Measurements from ENCODE around the gene RAD51B. TPM values are rescaled to one million over a fixed set of nuclear protein-coding genes. Genes with fewer than 3 reads are reported as not detected.

Gene RAD51B
- total RNA-seq, 2 donors from 2014 or later, result 9.3 to 12.1 TPM

DNA sequence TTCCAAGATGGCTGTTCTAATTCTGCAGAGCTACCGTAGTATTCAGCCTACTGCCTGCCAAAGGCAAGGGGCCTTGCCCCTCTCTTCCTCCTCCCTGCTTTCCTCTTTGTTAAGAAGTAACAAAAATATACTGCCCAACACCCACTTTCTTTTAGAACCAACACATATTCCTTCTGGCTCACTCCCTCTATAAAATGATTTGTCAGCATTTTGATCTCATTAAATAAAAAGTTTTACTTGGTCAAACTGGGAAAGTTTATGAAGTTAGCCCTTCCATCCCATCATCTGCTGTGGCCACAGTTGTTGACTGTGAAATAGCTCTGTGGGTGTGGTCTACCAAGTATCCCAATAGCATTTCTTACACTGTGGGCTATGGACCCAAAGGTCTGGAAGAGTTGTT is 500.9 kb downstream of the RAD51B start:
- TF ChIP-seq, protein P1, sequence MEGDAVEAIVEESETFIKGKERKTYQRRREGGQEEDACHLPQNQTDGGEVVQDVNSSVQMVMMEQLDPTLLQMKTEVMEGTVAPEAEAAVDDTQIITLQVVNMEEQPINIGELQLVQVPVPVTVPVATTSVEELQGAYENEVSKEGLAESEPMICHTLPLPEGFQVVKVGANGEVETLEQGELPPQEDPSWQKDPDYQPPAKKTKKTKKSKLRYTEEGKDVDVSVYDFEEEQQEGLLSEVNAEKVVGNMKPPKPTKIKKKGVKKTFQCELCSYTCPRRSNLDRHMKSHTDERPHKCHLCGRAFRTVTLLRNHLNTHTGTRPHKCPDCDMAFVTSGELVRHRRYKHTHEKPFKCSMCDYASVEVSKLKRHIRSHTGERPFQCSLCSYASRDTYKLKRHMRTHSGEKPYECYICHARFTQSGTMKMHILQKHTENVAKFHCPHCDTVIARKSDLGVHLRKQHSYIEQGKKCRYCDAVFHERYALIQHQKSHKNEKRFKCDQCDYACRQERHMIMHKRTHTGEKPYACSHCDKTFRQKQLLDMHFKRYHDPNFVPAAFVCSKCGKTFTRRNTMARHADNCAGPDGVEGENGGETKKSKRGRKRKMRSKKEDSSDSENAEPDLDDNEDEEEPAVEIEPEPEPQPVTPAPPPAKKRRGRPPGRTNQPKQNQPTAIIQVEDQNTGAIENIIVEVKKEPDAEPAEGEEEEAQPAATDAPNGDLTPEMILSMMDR (IDR thresholded peaks at IDR 0.05), result no peak
- no peak for ATAC-seq (ENCODE audit: insufficient number of reproducible peaks, low FRiP score, low read depth)
- Histone ChIP-seq H3K27ac (no peak overlapping the region), H3K27me3 (replicated peaks; ENCODE audit: insufficient read depth) (no peaks in the 10 kb centered on the region), H3K4me1 (ENCODE audit: control insufficient read depth in 1 of 2, low read depth in 2 of 2) (peaks cover 0 to 33% of the 10 kb centered on the region in 2 donors), H3K4me3 (no peak overlapping the region), H3K36me3 (no peaks in the 10 kb centered on the region), H3K9me3 (no peaks in the 10 kb centered on the region)
- DNase-seq (ENCODE audit: low spot score), result no peak

DNA sequence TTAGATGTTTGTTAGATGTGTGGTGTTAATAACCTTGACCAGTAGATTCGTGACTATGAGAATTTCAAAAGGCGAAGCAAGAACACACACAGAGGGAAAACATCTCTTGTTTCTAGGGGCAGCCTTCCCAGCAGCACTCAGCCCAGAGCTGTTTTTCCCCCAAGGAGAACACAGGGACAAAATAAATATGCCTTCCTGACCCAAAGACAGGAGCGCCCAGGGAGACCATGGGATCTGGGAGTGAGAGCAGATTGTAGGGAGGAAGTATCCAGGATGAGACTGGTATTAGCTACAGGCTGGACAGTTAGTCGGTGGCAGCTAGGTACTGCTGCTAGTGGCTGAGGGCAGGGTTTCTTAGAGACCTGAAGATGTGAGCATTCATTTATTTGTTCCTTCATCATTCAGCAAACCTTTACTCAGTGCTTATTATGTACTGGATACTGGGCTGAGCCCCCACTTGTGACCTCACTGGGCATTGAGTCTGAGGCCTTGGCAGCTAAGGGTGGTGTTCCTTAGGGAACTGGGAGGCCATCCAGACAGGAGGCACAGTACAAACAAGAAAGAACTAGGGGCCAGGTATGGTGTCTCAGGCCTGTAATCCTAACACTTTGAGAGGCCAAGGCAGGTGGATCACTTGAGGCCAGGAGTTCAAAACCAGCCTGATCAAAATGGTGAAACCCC is 503.5 kb downstream of the RAD51B start:
- no peaks in the 10 kb centered on the region for H3K36me3 ChIP-seq
- DNase-seq (ENCODE audit: low spot score) (no peak), ATAC-seq (ENCODE audit: insufficient number of reproducible peaks, low FRiP score, low read depth) (no peak)
- H3K4me3 ChIP-seq, result no peak overlapping the region
- H3K4me1 ChIP-seq (ENCODE audit: control insufficient read depth in 1 of 2, low read depth in 2 of 2), result peaks cover 3 to 33% of the 10 kb centered on the region in 2 donors
- H3K27me3 ChIP-seq (replicated peaks; ENCODE audit: insufficient read depth), result no peaks in the 10 kb centered on the region
- no peaks in the 10 kb centered on the region for H3K9me3 ChIP-seq
- TF ChIP-seq, protein P1 (IDR thresholded peaks at IDR 0.05), result no peak
- peak overlapping the region in 1 of 2 donors; percentile 69 for H3K27ac ChIP-seq

DNA sequence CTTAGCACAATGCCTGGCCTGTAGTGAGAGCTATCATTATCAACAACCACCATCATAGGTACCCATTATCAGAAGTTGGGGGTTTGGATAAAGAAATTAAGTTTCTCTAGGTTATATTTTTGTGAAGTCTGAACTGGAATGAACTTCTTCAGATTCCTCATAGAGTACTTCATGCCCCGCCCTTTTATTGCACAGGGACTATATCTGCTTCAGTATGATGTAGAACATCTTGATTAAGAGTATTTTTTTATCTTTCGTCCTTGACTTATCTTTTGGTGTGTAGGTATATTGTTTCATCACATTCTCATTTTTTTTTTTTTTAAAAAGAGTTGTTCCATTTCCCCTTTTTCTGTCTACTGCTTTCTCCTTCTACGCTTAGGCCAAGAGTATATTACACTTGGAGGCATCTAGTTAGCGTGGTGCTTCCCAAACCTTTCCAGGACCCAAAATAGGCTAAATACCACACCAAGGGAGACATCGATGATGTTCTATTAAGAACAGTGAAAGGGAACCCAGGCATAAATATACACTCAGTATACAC is 505.8 kb downstream of the RAD51B start:
- no peaks in the 10 kb centered on the region for H3K27me3 ChIP-seq (replicated peaks; ENCODE audit: insufficient read depth)
- H3K4me1 ChIP-seq (ENCODE audit: control insufficient read depth in 1 of 2, low read depth in 2 of 2), result peaks cover 3 to 16% of the 10 kb centered on the region in 2 donors
- H3K4me3 ChIP-seq, result no peak overlapping the region
- DNase-seq (ENCODE audit: low spot score) (no peak), ATAC-seq (ENCODE audit: insufficient number of reproducible peaks, low FRiP score, low read depth) (no peak)
- H3K36me3 ChIP-seq, result no peaks in the 10 kb centered on the region
- no peak overlapping the region for H3K27ac ChIP-seq
- H3K9me3 ChIP-seq, result no peaks in the 10 kb centered on the region
- TF ChIP-seq, protein P1 (IDR thresholded peaks at IDR 0.05), result no peak

DNA sequence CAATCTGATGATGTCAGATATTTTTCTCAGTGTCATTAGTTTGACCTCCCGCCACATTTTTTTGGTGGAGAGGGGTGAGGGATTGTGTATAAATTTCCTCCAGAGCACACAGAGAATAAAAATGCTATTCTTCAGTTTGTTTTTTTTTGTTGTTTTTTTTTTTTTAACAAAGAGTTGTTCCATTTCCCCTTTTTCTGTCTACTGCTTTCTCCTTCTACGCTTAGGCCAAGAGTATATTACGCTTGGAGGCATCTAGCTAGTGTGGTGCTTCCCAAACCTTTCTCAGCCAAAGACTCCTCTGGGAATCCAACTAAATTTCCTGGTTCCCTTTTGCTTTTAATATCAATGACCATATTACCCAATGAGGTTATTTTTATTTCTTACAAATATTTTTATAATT is 507.7 kb downstream of the RAD51B start:
- H3K4me1 ChIP-seq (ENCODE audit: control insufficient read depth in 1 of 2, low read depth in 2 of 2), result peaks cover 3 to 13% of the 10 kb centered on the region in 2 donors
- no peak for ATAC-seq (ENCODE audit: insufficient number of reproducible peaks, low FRiP score, low read depth)
- DNase-seq (ENCODE audit: low spot score), result no peak
- H3K4me3 ChIP-seq, result no peak overlapping the region
- H3K27ac ChIP-seq, result no peak overlapping the region
- no peaks in the 10 kb centered on the region for H3K27me3 ChIP-seq (replicated peaks; ENCODE audit: insufficient read depth)
- TF ChIP-seq, protein P1 (IDR thresholded peaks at IDR 0.05), result no peak
- H3K36me3 ChIP-seq, result no peaks in the 10 kb centered on the region
- H3K9me3 ChIP-seq, result no peaks in the 10 kb centered on the region

DNA sequence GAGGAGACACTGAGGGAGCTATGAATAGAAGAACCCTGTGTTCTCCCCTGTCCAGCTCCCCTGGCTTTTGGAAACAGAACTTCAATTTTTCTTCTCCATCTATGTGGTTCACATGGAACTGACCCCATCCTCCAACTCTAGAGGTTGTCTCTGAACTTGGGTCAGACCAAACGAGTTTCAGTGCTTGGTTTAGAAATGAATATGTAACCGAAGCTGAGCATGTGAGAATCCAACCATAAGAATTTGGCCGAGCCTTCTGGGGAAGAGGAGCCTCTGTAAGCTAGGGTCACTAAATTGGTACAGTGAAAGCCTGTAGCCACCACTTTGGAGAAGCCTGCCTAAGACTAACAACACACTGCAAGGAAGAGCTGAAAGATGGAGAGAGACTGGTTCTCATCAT is 508.9 kb downstream of the RAD51B start:
- Histone ChIP-seq H3K36me3 (no peaks in the 10 kb centered on the region), H3K9me3 (no peaks in the 10 kb centered on the region), H3K27me3 (replicated peaks; ENCODE audit: insufficient read depth) (no peaks in the 10 kb centered on the region), H3K4me1 (ENCODE audit: control insufficient read depth in 1 of 2, low read depth in 2 of 2) (peaks cover under 1 to 3% of the 10 kb centered on the region in 2 donors), H3K4me3 (no peak overlapping the region), H3K27ac (no peak overlapping the region)
- ATAC-seq (ENCODE audit: insufficient number of reproducible peaks, low FRiP score, low read depth) (no peak), DNase-seq (ENCODE audit: low spot score) (no peak)
- TF ChIP-seq, protein P1 (IDR thresholded peaks at IDR 0.05), result no peak

Data from thoracic aorta (tissue), 2 donors.